ENCODE data around the gene ZNF385B. TPM values are rescaled to one million over a fixed set of nuclear protein-coding genes. Genes with fewer than 3 reads are reported as not detected.

ZNF385B gene
- polyA plus RNA-seq, 1 donor (not counting 4 experiments of a cell fraction or from before 2014, with no cell fraction given) = 0.17 TPM

DNA sequence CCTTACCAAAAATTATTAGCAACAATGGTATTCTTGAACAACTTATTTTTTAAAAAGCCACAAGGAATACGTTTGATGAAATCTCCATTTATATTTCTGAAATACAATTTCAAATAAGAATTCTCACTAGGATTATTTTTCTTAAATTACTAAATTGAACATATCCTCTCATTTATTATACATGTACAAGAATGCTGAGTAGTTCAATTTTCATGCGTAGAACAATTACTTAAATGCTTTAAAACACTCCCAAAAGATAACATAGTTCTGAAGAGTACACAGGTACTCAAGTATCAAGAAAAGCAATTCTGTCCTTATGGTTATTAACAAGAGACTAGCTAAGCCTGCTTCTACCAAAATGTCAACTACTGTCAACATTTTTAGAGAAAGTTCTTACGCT lies 268.1 kb downstream of the ZNF385B start:
- Histone ChIP-seq H3K9me3 (ENCODE audit: control insufficient read depth, low read depth, low read length) (no peaks in the 10 kb centered on the region), H3K4me3 (ENCODE audit: control insufficient read depth in 2 of 3, extremely low read depth in 1 of 3, insufficient read depth in 2 of 3, low read depth in 1 of 3, low read length in 3 of 3) (no peak overlapping the region), H3K27ac (ENCODE audit: control insufficient read depth, insufficient read depth, low read length) (no peak overlapping the region), H3K36me3 (ENCODE audit: control insufficient read depth in 2 of 2, extremely low read depth in 1 of 2, insufficient read depth in 2 of 2, low read length in 2 of 2) (no peaks in the 10 kb centered on the region), H3K27me3 (ENCODE audit: control insufficient read depth, extremely low read depth, insufficient read depth, low read length) (no peaks in the 10 kb centered on the region), H3K9me1 (ENCODE audit: control insufficient read depth, extremely low read depth, insufficient read depth, low read length) (no peaks in the 10 kb centered on the region), H3K9ac (ENCODE audit: control insufficient read depth, extremely low read depth, insufficient read depth, low read length) (no peak overlapping the region), H3K4me2 (ENCODE audit: control insufficient read depth, extremely low read depth, insufficient read depth, low read depth, low read length) (no peak overlapping the region), H3K79me2 (ENCODE audit: control insufficient read depth, insufficient read depth, low read length) (no peaks in the 10 kb centered on the region), H2AFZ (ENCODE audit: control insufficient read depth, low read length) (no peak overlapping the region), H3K4me1 (ENCODE audit: control insufficient read depth, extremely low read depth, insufficient read depth, low read length) (no peaks in the 10 kb centered on the region), H4K20me1 (ENCODE audit: control insufficient read depth, extremely low read depth, insufficient read depth, low read length) (no peaks in the 10 kb centered on the region)
- DNase-seq (ENCODE audit: low read depth, low spot score) (no peak), FAIRE-seq (no peak)
- dilution Hi-C loops (cut with MboI; ENCODE audit: extremely low pct_ligation_motif_present, low sequenced_read_pairs) = no loop called here
- no peak for TF ChIP-seq EZH2 (IDR thresholded peaks at IDR 0.05; ENCODE audit: low read length)
- TF ChIP-seq, protein P1, sequence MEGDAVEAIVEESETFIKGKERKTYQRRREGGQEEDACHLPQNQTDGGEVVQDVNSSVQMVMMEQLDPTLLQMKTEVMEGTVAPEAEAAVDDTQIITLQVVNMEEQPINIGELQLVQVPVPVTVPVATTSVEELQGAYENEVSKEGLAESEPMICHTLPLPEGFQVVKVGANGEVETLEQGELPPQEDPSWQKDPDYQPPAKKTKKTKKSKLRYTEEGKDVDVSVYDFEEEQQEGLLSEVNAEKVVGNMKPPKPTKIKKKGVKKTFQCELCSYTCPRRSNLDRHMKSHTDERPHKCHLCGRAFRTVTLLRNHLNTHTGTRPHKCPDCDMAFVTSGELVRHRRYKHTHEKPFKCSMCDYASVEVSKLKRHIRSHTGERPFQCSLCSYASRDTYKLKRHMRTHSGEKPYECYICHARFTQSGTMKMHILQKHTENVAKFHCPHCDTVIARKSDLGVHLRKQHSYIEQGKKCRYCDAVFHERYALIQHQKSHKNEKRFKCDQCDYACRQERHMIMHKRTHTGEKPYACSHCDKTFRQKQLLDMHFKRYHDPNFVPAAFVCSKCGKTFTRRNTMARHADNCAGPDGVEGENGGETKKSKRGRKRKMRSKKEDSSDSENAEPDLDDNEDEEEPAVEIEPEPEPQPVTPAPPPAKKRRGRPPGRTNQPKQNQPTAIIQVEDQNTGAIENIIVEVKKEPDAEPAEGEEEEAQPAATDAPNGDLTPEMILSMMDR (optimal IDR thresholded peaks at IDR 0.05 in 1 of 3, IDR thresholded peaks at IDR 0.05 in 1 of 3, conservative IDR thresholded peaks at IDR 0.05 in 1 of 3; ENCODE audit: extremely low read depth in 1 of 3, insufficient read depth in 2 of 3, low read length in 3 of 3) = no peak

DNA sequence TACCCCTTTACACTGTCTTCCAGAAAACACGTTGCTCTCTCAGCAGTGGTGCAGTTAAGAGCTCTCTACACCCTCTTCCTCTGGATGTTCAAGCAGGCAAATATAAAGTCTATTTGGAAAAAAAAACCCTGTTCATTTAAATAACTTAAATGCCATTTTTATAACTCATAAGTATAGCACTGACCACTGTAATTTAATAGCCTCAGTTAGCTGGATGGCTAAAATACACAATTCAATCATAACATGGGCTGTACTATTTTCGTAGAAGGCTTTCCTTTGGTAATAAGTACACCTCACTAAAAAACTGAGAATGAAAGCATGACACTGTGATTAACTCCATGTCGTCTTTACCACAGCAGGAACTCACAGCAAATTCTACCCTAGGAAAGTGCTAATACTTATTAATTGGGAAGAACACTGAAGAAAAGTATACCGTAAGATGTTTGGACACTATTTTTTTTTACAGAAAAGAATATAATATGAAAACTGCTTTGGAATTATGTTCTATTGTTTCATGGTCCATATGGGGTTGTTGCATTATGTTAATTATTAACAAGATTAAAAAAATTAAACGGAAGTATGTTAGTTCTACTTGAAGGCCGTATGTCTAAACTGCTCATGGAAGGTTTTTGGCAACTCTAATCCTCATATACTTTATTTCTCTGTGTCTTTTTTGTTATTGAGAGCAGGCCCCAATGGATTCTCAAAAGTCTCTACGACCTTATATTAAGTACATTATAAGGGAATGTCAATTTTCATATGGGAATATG lies 269.1 kb downstream of the ZNF385B start:
- dilution Hi-C loops (cut with MboI; ENCODE audit: extremely low pct_ligation_motif_present, low sequenced_read_pairs) = no loop called here
- no peak overlapping the region for H3K4me2 ChIP-seq (ENCODE audit: control insufficient read depth, extremely low read depth, insufficient read depth, low read depth, low read length)
- DNase-seq (ENCODE audit: low read depth, low spot score) (no peak), FAIRE-seq (no peak)
- H3K36me3 ChIP-seq (ENCODE audit: control insufficient read depth in 2 of 2, extremely low read depth in 1 of 2, insufficient read depth in 2 of 2, low read length in 2 of 2) = no peaks in the 10 kb centered on the region
- H3K4me3 ChIP-seq (ENCODE audit: control insufficient read depth in 2 of 3, extremely low read depth in 1 of 3, insufficient read depth in 2 of 3, low read depth in 1 of 3, low read length in 3 of 3) = no peak overlapping the region
- no peak overlapping the region for H3K9ac ChIP-seq (ENCODE audit: control insufficient read depth, extremely low read depth, insufficient read depth, low read length)
- TF ChIP-seq, protein P1 (optimal IDR thresholded peaks at IDR 0.05 in 1 of 3, IDR thresholded peaks at IDR 0.05 in 1 of 3, conservative IDR thresholded peaks at IDR 0.05 in 1 of 3; ENCODE audit: extremely low read depth in 1 of 3, insufficient read depth in 2 of 3, low read length in 3 of 3) = no peak
- H3K79me2 ChIP-seq (ENCODE audit: control insufficient read depth, insufficient read depth, low read length) = no peaks in the 10 kb centered on the region
- no peak overlapping the region for H3K27ac ChIP-seq (ENCODE audit: control insufficient read depth, insufficient read depth, low read length)
- no peak overlapping the region for H2AFZ ChIP-seq (ENCODE audit: control insufficient read depth, low read length)
- H3K9me1 ChIP-seq (ENCODE audit: control insufficient read depth, extremely low read depth, insufficient read depth, low read length) = no peaks in the 10 kb centered on the region
- H3K9me3 ChIP-seq (ENCODE audit: control insufficient read depth, low read depth, low read length) = no peaks in the 10 kb centered on the region
- H4K20me1 ChIP-seq (ENCODE audit: control insufficient read depth, extremely low read depth, insufficient read depth, low read length) = no peaks in the 10 kb centered on the region
- H3K27me3 ChIP-seq (ENCODE audit: control insufficient read depth, extremely low read depth, insufficient read depth, low read length) = no peaks in the 10 kb centered on the region
- no peaks in the 10 kb centered on the region for H3K4me1 ChIP-seq (ENCODE audit: control insufficient read depth, extremely low read depth, insufficient read depth, low read length)
